ENCODE data around the gene RALGAPB. TPM values are rescaled to one million over a fixed set of nuclear protein-coding genes. Genes with fewer than 3 reads are reported as not detected.

The RALGAPB gene
- total RNA-seq, 2 donors from 2014 or later, result 38.3 to 45.5 TPM

DNA sequence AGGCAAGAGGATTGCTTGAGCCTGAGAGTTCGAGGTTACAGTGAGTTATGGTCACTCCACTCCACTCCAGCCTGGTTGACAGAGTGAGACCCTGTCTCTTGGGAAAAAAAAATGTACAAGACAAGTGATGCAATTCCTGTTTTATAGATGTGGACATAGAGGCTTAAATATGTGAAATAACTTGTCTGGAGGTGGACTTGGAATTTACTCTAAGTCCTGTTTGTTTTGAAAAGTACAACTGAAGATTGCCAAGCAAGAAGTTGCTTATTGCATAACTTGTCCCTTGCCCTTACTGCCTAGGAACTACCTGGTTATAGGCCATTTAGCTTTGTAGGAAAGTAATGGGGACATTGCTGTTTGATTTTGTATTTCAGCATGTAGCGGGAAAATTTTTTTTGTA, 82.3 kb downstream of the RALGAPB start:
- Mint-ChIP-seq H3K27ac (no peak overlapping the region), H3K4me3 (no peak overlapping the region), H3K27me3 (ENCODE audit: insufficient read depth) (no peaks in the 10 kb centered on the region), H3K36me3 (ENCODE audit: low read depth) (peaks cover 44% of the 10 kb centered on the region), H3K4me1 (peaks cover 17% of the 10 kb centered on the region), H3K9me3 (no peaks in the 10 kb centered on the region)
- no peaks in the 10 kb centered on the region for H3K27me3 ChIP-seq (ENCODE audit: control insufficient read depth, insufficient read depth, low read length, poor library complexity, severe bottlenecking)
- H3K36me3 ChIP-seq (ENCODE audit: control insufficient read depth, insufficient read depth, low read length), result peaks cover 94% of the 10 kb centered on the region
- H3K9me3 ChIP-seq (ENCODE audit: control insufficient read depth, low read length), result peaks cover 3% of the 10 kb centered on the region
- WGBS, 2 experiments (ENCODE audit: insufficient coverage in 1 of 2, insufficient read length in 1 of 2), result 94 to 96% methylated on average over 2 of the region's 2 CpGs
- H3K27ac ChIP-seq (ENCODE audit: low read depth, low read length), result no peak overlapping the region
- TF ChIP-seq, protein P1, sequence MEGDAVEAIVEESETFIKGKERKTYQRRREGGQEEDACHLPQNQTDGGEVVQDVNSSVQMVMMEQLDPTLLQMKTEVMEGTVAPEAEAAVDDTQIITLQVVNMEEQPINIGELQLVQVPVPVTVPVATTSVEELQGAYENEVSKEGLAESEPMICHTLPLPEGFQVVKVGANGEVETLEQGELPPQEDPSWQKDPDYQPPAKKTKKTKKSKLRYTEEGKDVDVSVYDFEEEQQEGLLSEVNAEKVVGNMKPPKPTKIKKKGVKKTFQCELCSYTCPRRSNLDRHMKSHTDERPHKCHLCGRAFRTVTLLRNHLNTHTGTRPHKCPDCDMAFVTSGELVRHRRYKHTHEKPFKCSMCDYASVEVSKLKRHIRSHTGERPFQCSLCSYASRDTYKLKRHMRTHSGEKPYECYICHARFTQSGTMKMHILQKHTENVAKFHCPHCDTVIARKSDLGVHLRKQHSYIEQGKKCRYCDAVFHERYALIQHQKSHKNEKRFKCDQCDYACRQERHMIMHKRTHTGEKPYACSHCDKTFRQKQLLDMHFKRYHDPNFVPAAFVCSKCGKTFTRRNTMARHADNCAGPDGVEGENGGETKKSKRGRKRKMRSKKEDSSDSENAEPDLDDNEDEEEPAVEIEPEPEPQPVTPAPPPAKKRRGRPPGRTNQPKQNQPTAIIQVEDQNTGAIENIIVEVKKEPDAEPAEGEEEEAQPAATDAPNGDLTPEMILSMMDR (conservative IDR thresholded peaks at IDR 0.05), result no peak
- peaks cover 3% of the 10 kb centered on the region for H3K4me1 ChIP-seq (ENCODE audit: control insufficient read depth, insufficient read depth, low read length)
- no peak overlapping the region for H3K9ac ChIP-seq (ENCODE audit: extremely low read depth, low read length, poor library complexity, severe bottlenecking)
- H3K4me3 ChIP-seq (ENCODE audit: low read length), result no peak overlapping the region
- no peak for DNase-seq

DNA sequence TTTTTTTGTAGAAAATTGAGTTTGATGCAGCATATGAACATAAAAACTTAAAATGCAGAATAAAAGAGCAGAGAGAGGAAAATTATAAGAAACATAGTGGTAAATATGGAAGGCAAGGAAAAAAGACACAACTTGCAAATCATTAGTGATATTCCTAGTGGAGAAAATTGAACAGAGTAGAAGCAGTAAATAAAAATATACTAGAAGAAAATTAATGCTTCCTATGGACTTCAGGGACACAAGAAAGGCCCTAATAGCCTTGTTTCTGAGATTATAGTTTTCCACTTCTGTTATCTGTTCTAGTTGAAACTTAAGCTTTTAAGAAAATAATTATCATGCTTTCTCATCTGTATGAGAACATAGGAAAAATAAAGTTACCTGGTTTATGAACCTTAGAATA, 82.8 kb downstream of the RALGAPB start:
- Histone ChIP-seq H3K27me3 (ENCODE audit: control insufficient read depth, insufficient read depth, low read length, poor library complexity, severe bottlenecking) (no peaks in the 10 kb centered on the region), H3K9ac (ENCODE audit: extremely low read depth, low read length, poor library complexity, severe bottlenecking) (no peak overlapping the region), H3K9me3 (ENCODE audit: control insufficient read depth, low read length) (peaks cover 3% of the 10 kb centered on the region), H3K4me1 (ENCODE audit: control insufficient read depth, insufficient read depth, low read length) (peaks cover 4% of the 10 kb centered on the region), H3K4me3 (ENCODE audit: low read length) (no peak overlapping the region), H3K36me3 (ENCODE audit: control insufficient read depth, insufficient read depth, low read length) (peaks cover 91% of the 10 kb centered on the region), H3K27ac (ENCODE audit: low read depth, low read length) (no peak overlapping the region)
- no peaks in the 10 kb centered on the region for H3K9me3 Mint-ChIP-seq
- TF ChIP-seq, protein P1 (conservative IDR thresholded peaks at IDR 0.05), result no peak
- no peak overlapping the region for H3K4me3 Mint-ChIP-seq
- no peak for DNase-seq
- peaks cover 44% of the 10 kb centered on the region for H3K36me3 Mint-ChIP-seq (ENCODE audit: low read depth)
- no peak overlapping the region for H3K27ac Mint-ChIP-seq
- no peaks in the 10 kb centered on the region for H3K27me3 Mint-ChIP-seq (ENCODE audit: insufficient read depth)
- H3K4me1 Mint-ChIP-seq, result peaks cover 21% of the 10 kb centered on the region

DNA sequence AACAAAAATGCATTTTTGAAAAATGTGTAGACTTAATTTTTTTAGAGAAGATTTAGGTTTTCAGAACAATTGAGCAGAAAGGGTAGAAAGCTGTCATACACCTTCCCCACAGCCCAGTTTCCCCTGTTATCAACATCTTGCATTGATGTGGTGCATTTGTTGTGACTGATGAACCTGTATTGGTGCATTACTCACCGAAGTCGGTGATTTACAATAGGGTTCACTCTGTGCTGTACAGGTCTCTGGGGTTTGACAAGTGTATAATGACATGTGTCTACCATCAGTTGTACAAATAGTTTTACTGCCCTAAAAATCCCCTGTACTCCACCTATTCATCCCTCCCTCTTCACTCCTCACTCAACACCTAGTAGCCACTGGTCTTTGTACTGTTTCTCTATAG, 84.5 kb downstream of the RALGAPB start:
- peaks cover 31% of the 10 kb centered on the region for H3K4me1 Mint-ChIP-seq
- 100% methylated on average over 2 of the region's 2 CpGs for WGBS, 2 experiments (ENCODE audit: insufficient coverage in 1 of 2, insufficient read length in 1 of 2)
- H3K36me3 ChIP-seq (ENCODE audit: control insufficient read depth, insufficient read depth, low read length), result peaks cover 85% of the 10 kb centered on the region

More for the DNA sequence above, 84.5 kb downstream of the RALGAPB start:
- Histone ChIP-seq H3K27ac (ENCODE audit: low read depth, low read length) (no peak overlapping the region), H3K4me1 (ENCODE audit: control insufficient read depth, insufficient read depth, low read length) (peaks cover 4% of the 10 kb centered on the region), H3K4me3 (ENCODE audit: low read length) (no peak overlapping the region), H3K9ac (ENCODE audit: extremely low read depth, low read length, poor library complexity, severe bottlenecking) (no peak overlapping the region), H3K9me3 (ENCODE audit: control insufficient read depth, low read length) (peaks cover 7% of the 10 kb centered on the region), H3K27me3 (ENCODE audit: control insufficient read depth, insufficient read depth, low read length, poor library complexity, severe bottlenecking) (no peaks in the 10 kb centered on the region)
- H3K27me3 Mint-ChIP-seq (ENCODE audit: insufficient read depth), result no peaks in the 10 kb centered on the region
- H3K9me3 Mint-ChIP-seq, result no peaks in the 10 kb centered on the region
- H3K27ac Mint-ChIP-seq, result no peak overlapping the region
- TF ChIP-seq, protein P1 (conservative IDR thresholded peaks at IDR 0.05), result no peak
- H3K4me3 Mint-ChIP-seq, result no peak overlapping the region
- no peak for DNase-seq
- H3K36me3 Mint-ChIP-seq (ENCODE audit: low read depth), result peaks cover 54% of the 10 kb centered on the region

Measured in endodermal cell (in vitro differentiated cells).